ENCODE measurements around the gene UBE2S.

- TF ChIP-seq POLR2A (IDR thresholded peaks at IDR 0.05): no peak
- no peak for TF ChIP-seq CTCF (IDR thresholded peaks at IDR 0.05)
These were observed 35.6 kb upstream of the UBE2S start, which contains the start of gene SHISA7 for GRCh38 chr19:55443045-55443823.
